Activated CD8-positive, alpha-beta memory T cell treated with anti-CD3 and anti-CD28 coated beads, Interleukin-2, amount 50 U/mL, for 4 hours (primary cell): ENCODE measurements around the gene MARCO.
"Not testable (repeated sequence)": the region's sequence is repeated elsewhere in the genome, so short reads cannot be mapped to it uniquely, and the experiment has no call there.

Source experiments
- DNase-seq: peaks from one replicate; pipeline ENCODE4 v3.0.0-alpha.2; 2020

The MARCO gene

GRCh38 chr2:118978064-118978463 lies 36.1 kb downstream of the MARCO start:
- no peak for DNase-seq

- no peak for DNase-seq
These were observed 37.3 kb downstream of the MARCO start for GRCh38 chr2:118979152-118979861.

GRCh38 chr2:118980022-118980421 lies 38.0 kb downstream of the MARCO start:
- no peak for DNase-seq

- no peak for DNase-seq
These were observed 38.6 kb downstream of the MARCO start for GRCh38 chr2:118980573-118980972.

- DNase-seq, result no peak
These were observed 39.6 kb downstream of the MARCO start for GRCh38 chr2:118981632-118982031.

- DNase-seq, result no peak
These were observed 40.0 kb downstream of the MARCO start for GRCh38 chr2:118982039-118982438.

GRCh38 chr2:118983133-118983532 lies 41.1 kb downstream of the MARCO start:
- no peak for DNase-seq

GRCh38 chr2:118983915-118984314 lies 41.9 kb downstream of the MARCO start:
- no peak for DNase-seq

GRCh38 chr2:118986738-118987137 lies 44.7 kb downstream of the MARCO start:
- no peak for DNase-seq

GRCh38 chr2:118987886-118988285 lies 45.9 kb downstream of the MARCO start:
- no peak for DNase-seq

- DNase-seq, result no peak
These were observed 46.7 kb downstream of the MARCO start for GRCh38 chr2:118988706-118989105.

- DNase-seq, result no peak
These were observed 47.5 kb downstream of the MARCO start for GRCh38 chr2:118989481-118989880.

GRCh38 chr2:118990757-118991545 lies 49.0 kb downstream of the MARCO start:
- no peak for DNase-seq

- no peak for DNase-seq
These were observed 49.6 kb downstream of the MARCO start for GRCh38 chr2:118991554-118991953.

GRCh38 chr2:118992740-118993391 lies 50.9 kb downstream of the MARCO start:
- DNase-seq, result no peak

GRCh38 chr2:118993392-118993752 lies 51.4 kb downstream of the MARCO start:
- no peak for DNase-seq

GRCh38 chr2:118994172-118994700 lies 52.2 kb downstream of the MARCO start:
- no peak for DNase-seq

- no peak for DNase-seq
These were observed 52.8 kb downstream of the MARCO start for GRCh38 chr2:118994778-118995177.

- DNase-seq, result not testable (repeated sequence)
These were observed 61.9 kb downstream of the MARCO start for GRCh38 chr2:119003856-119004255.

GRCh38 chr2:119004602-119005001 lies 62.6 kb downstream of the MARCO start:
- DNase-seq, result no peak

GRCh38 chr2:119005051-119005450 lies 63.1 kb downstream of the MARCO start:
- no peak for DNase-seq

GRCh38 chr2:119005555-119005954 lies 63.6 kb downstream of the MARCO start:
- DNase-seq, result no peak

GRCh38 chr2:119006441-119006840 lies 64.4 kb downstream of the MARCO start:
- no peak for DNase-seq

GRCh38 chr2:119008108-119008507 lies 66.1 kb downstream of the MARCO start:
- no peak for DNase-seq
